Prostate gland (tissue), 2 donors: ENCODE measurements around the gene OR2C1. TPM values are rescaled to one million over a fixed set of nuclear protein-coding genes. Genes with fewer than 3 reads are reported as not detected.

Experiments used
- DNase-seq: peaks from one replicate; pipeline ENCODE4 v3.0.0-alpha.2; 2019; ENCODE audit warnings: low spot score
- H3K27ac ChIP-seq, 2 donors: fragments of 200-600 bp; sonication (generic); 2 replicates each; pipeline ENCODE4 v1.5.1; 2017 to 2019
- H3K27me3 ChIP-seq: fragments of 200-600 bp; sonication (generic); replicated peaks from 2 replicates; pipeline ENCODE4 v1.5.1; 2019; ENCODE audit not compliant: insufficient read depth
- H3K36me3 ChIP-seq, 2 donors: fragments of 200-600 bp; sonication (generic); 1 replicate in 1 of 2; 2 replicates in 1 of 2; pipeline versions ENCODE4 v1.5.1 to v1.8.1; 2017 to 2019
- H3K4me1 ChIP-seq: fragments of 200-600 bp; sonication (generic); replicated peaks from 2 replicates; pipeline ENCODE4 v1.5.1; 2019
- H3K4me3 ChIP-seq, 2 donors: fragments of 200-600 bp; sonication (generic); 2 replicates each; pipeline ENCODE4 v1.5.1; 2017 to 2019
- H3K9me3 ChIP-seq: fragments of 200-600 bp; sonication (generic); 2 replicates; pipeline ENCODE4 v1.5.1; 2017
- CTCF ChIP-seq, 4 experiments: fragments of 200-600 bp in 2 of 4; fragments of 450-650 bp in 2 of 4; sonication (generic) in 2 of 4; IDR thresholded peaks; 1 replicate in 3 of 4; 2 replicates in 1 of 4; pipeline ENCODE4 v1.5.1; 2016 to 2019; ENCODE audit warnings: antibody characterized with exemption in 4 of 4, mild to moderate bottlenecking in 2 of 4, moderate library complexity in 2 of 4
- POLR2A ChIP-seq: fragments of 450-650 bp; IDR thresholded peaks from one replicate; pipeline ENCODE4 v1.6.1; 2016; ENCODE audit warnings: antibody characterized with exemption, mild to moderate bottlenecking
- POLR2AphosphoS5 ChIP-seq: sonication (generic); formaldehyde crosslinking; IDR thresholded peaks from one replicate; pipeline ENCODE4 v1.6.1; 2017; ENCODE audit warnings: antibody characterized with exemption
- WGBS: methylation state at CpG from one replicate; pipeline ENCODE4 v1.1.5; 2018; 5-methylcytosine and 5-hydroxymethylcytosine counted together
- intact Hi-C: fragments of 100-400 bp; cut with DNase I; formaldehyde crosslinking; loops from one replicate; pipeline ENCODE4 v1.14.2; 2022
- total RNA-seq, 2 donors: library from RNA; depleted of rRNA; stranded (reverse); fragments of >200 nt; gene quantifications; one replicate each; pipeline ENCODE4 v1.1.0, GENCODE V29; 2016

OR2C1 gene
- total RNA-seq, 2 donors from 2014 or later = 1.1 TPM; not detected in 1

GRCh38 chr16:3347586-3347985 lies 8.1 kb upstream of the OR2C1 start:
- no peaks in the 10 kb centered on the region for H3K27me3 ChIP-seq
- intact Hi-C loops = no loop called here
- H3K36me3 ChIP-seq = no peaks in the 10 kb centered on the region
- DNase-seq = no peak
- 57% methylated on average over 10 of the region's 10 CpGs for WGBS
- TF ChIP-seq POLR2AphosphoS5 (no peak), POLR2A (no peak), CTCF (IDR thresholded peaks at IDR 0.05) (no peak)
- H3K4me1 ChIP-seq = no peaks in the 10 kb centered on the region
- H3K9me3 ChIP-seq = no peaks in the 10 kb centered on the region
- no peak overlapping the region for H3K27ac ChIP-seq
- H3K4me3 ChIP-seq = no peak overlapping the region

GRCh38 chr16:3348547-3349167 lies 7.0 kb upstream of the OR2C1 start:
- Histone ChIP-seq H3K27ac (no peak overlapping the region), H3K27me3 (no peaks in the 10 kb centered on the region), H3K4me3 (no peak overlapping the region), H3K4me1 (no peaks in the 10 kb centered on the region), H3K36me3 (no peaks in the 10 kb centered on the region), H3K9me3 (no peaks in the 10 kb centered on the region)
- intact Hi-C loops = no loop called here
- DNase-seq = no peak
- WGBS = 45% methylated on average over 4 of the region's 4 CpGs
- TF ChIP-seq POLR2A (no peak), CTCF (IDR thresholded peaks at IDR 0.05) (no peak), POLR2AphosphoS5 (no peak)

- TF ChIP-seq CTCF (IDR thresholded peaks at IDR 0.05) (no peak), POLR2A (no peak), POLR2AphosphoS5 (no peak)
- Histone ChIP-seq H3K27me3 (no peaks in the 10 kb centered on the region), H3K27ac (no peak overlapping the region), H3K9me3 (no peaks in the 10 kb centered on the region), H3K36me3 (no peaks in the 10 kb centered on the region), H3K4me1 (no peaks in the 10 kb centered on the region), H3K4me3 (no peak overlapping the region)
- WGBS = 54% methylated on average over 13 of the region's 13 CpGs
- intact Hi-C loops = no loop called here
- DNase-seq = no peak
Observed at GRCh38 chr16:3349175-3349574, 6.5 kb upstream of the OR2C1 start.

GRCh38 chr16:3356118-3356517 lies 429 bp downstream of the OR2C1 start:
- intact Hi-C loops = no loop called here
- no peak for DNase-seq
- no peak for TF ChIP-seq POLR2A
- no peak for TF ChIP-seq POLR2AphosphoS5
- TF ChIP-seq CTCF (IDR thresholded peaks at IDR 0.05) = no peak
- Histone ChIP-seq H3K27me3 (no peaks in the 10 kb centered on the region), H3K36me3 (no peaks in the 10 kb centered on the region), H3K27ac (no peak overlapping the region), H3K4me3 (no peak overlapping the region), H3K4me1 (no peaks in the 10 kb centered on the region), H3K9me3 (no peaks in the 10 kb centered on the region)
- WGBS = 71% methylated on average over 10 of the region's 10 CpGs

GRCh38 chr16:3358871-3359270 lies 3.2 kb downstream of the OR2C1 start:
- Histone ChIP-seq H3K27ac (no peak overlapping the region), H3K27me3 (no peaks in the 10 kb centered on the region), H3K9me3 (no peaks in the 10 kb centered on the region), H3K36me3 (no peaks in the 10 kb centered on the region), H3K4me1 (no peaks in the 10 kb centered on the region), H3K4me3 (no peak overlapping the region)
- intact Hi-C loops = no loop called here
- no peak for DNase-seq
- TF ChIP-seq POLR2AphosphoS5 (no peak), CTCF (IDR thresholded peaks at IDR 0.05) (no peak), POLR2A (no peak)
- WGBS = 0% methylated on average over 1 of the region's 1 CpG
